Muscle layer of duodenum (tissue), 2 donors: Measurements from ENCODE around the gene GABRB1.
"Not testable (repeated sequence)": the region's sequence is repeated elsewhere in the genome, so short reads cannot be mapped to it uniquely, and the experiment has no call there.

ENCODE experiments used
- H3K27ac ChIP-seq: one replicate; pipeline ENCODE4 v1.7.0; 2013; ENCODE audit warnings: mild to moderate bottlenecking, low read length
- H3K27me3 ChIP-seq: one replicate; pipeline ENCODE4 v1.7.0; 2013; ENCODE audit warnings: low read depth, mild to moderate bottlenecking, control low read depth, low read length
- H3K36me3 ChIP-seq, 2 donors: one replicate each; pipeline ENCODE4 v1.7.0; 2013; ENCODE audit warnings: low read length in 2 of 2, control low read depth in 1 of 2, mild to moderate bottlenecking in 1 of 2; ENCODE audit not compliant: insufficient read depth in 2 of 2, control insufficient read depth in 1 of 2
- H3K4me1 ChIP-seq, 2 donors: one replicate each; pipeline ENCODE4 v1.7.0; 2013; ENCODE audit warnings: low read length in 2 of 2, mild to moderate bottlenecking in 2 of 2, control low read depth in 1 of 2, moderate library complexity in 1 of 2; ENCODE audit not compliant: insufficient read depth in 2 of 2, control insufficient read depth in 1 of 2
- H3K4me3 ChIP-seq, 2 donors: one replicate each; pipeline ENCODE4 v1.7.0; 2013; ENCODE audit warnings: low read length in 2 of 2, low read depth in 1 of 2, mild to moderate bottlenecking in 1 of 2
- H3K9me3 ChIP-seq, 2 donors: one replicate each; pipeline ENCODE4 v1.7.0; 2013; ENCODE audit warnings: low read length in 2 of 2, control low read depth in 1 of 2, mild to moderate bottlenecking in 1 of 2; ENCODE audit not compliant: control insufficient read depth in 1 of 2
- donor health status: healthy.

Gene GABRB1

GRCh38 chr4:47251348-47252135 lies 220.2 kb downstream of the GABRB1 start:
- Histone ChIP-seq H3K4me1 (no peaks in the 10 kb centered on the region), H3K27me3 (no peaks in the 10 kb centered on the region), H3K9me3 (peaks cover 0 to 4% of the 10 kb centered on the region in 2 donors), H3K36me3 (no peaks in the 10 kb centered on the region), H3K4me3 (no peak overlapping the region), H3K27ac (no peak overlapping the region)

- H3K4me3 ChIP-seq: no peak overlapping the region
- H3K36me3 ChIP-seq: no peaks in the 10 kb centered on the region
- H3K27ac ChIP-seq: no peak overlapping the region
- no peaks in the 10 kb centered on the region for H3K9me3 ChIP-seq
- H3K4me1 ChIP-seq: no peaks in the 10 kb centered on the region
- H3K27me3 ChIP-seq: no peaks in the 10 kb centered on the region
Measured at GRCh38 chr4:47263721-47264120, 232.4 kb downstream of the GABRB1 start.

GRCh38 chr4:47270201-47270888 lies 239.0 kb downstream of the GABRB1 start:
- Histone ChIP-seq H3K27ac (no peak overlapping the region), H3K4me1 (no peaks in the 10 kb centered on the region), H3K4me3 (no peak overlapping the region), H3K9me3 (no peaks in the 10 kb centered on the region), H3K27me3 (no peaks in the 10 kb centered on the region), H3K36me3 (no peaks in the 10 kb centered on the region)

GRCh38 chr4:47271291-47271690 lies 239.9 kb downstream of the GABRB1 start:
- Histone ChIP-seq H3K4me3 (no peak overlapping the region), H3K27me3 (no peaks in the 10 kb centered on the region), H3K27ac (no peak overlapping the region), H3K9me3 (no peaks in the 10 kb centered on the region), H3K36me3 (no peaks in the 10 kb centered on the region), H3K4me1 (no peaks in the 10 kb centered on the region)

GRCh38 chr4:47274901-47275300 lies 243.5 kb downstream of the GABRB1 start:
- H3K27me3 ChIP-seq: no peaks in the 10 kb centered on the region
- H3K36me3 ChIP-seq: no peaks in the 10 kb centered on the region
- no peaks in the 10 kb centered on the region for H3K4me1 ChIP-seq
- no peak overlapping the region for H3K27ac ChIP-seq
- H3K9me3 ChIP-seq: no peaks in the 10 kb centered on the region
- no peak overlapping the region for H3K4me3 ChIP-seq

GRCh38 chr4:47275595-47275994 lies 244.2 kb downstream of the GABRB1 start:
- Histone ChIP-seq H3K27ac (no peak overlapping the region), H3K4me3 (no peak overlapping the region), H3K9me3 (no peaks in the 10 kb centered on the region), H3K36me3 (no peaks in the 10 kb centered on the region), H3K4me1 (no peaks in the 10 kb centered on the region), H3K27me3 (no peaks in the 10 kb centered on the region)

GRCh38 chr4:47278631-47279030 lies 247.3 kb downstream of the GABRB1 start:
- Histone ChIP-seq H3K36me3 (no peaks in the 10 kb centered on the region), H3K27ac (no peak overlapping the region), H3K4me3 (no peak overlapping the region), H3K4me1 (no peaks in the 10 kb centered on the region), H3K27me3 (no peaks in the 10 kb centered on the region), H3K9me3 (no peaks in the 10 kb centered on the region)

GRCh38 chr4:47287735-47288134 lies 256.4 kb downstream of the GABRB1 start:
- Histone ChIP-seq H3K4me3 (no peak overlapping the region), H3K9me3 (no peaks in the 10 kb centered on the region), H3K27ac (no peak overlapping the region), H3K27me3 (no peaks in the 10 kb centered on the region), H3K36me3 (no peaks in the 10 kb centered on the region), H3K4me1 (no peaks in the 10 kb centered on the region)

- no peaks in the 10 kb centered on the region for H3K9me3 ChIP-seq
- no peaks in the 10 kb centered on the region for H3K36me3 ChIP-seq
- no peak overlapping the region for H3K27ac ChIP-seq
- H3K4me1 ChIP-seq: no peaks in the 10 kb centered on the region
- no peaks in the 10 kb centered on the region for H3K27me3 ChIP-seq
- no peak overlapping the region for H3K4me3 ChIP-seq
Measured at GRCh38 chr4:47289805-47290204, 258.4 kb downstream of the GABRB1 start.

GRCh38 chr4:47290873-47291272 lies 259.5 kb downstream of the GABRB1 start:
- H3K27me3 ChIP-seq, H3K4me3 ChIP-seq, H3K9me3 ChIP-seq, H3K27ac ChIP-seq, H3K4me1 ChIP-seq, H3K36me3 ChIP-seq: not testable (repeated sequence)

GRCh38 chr4:47309165-47309564 lies 277.8 kb downstream of the GABRB1 start:
- H3K4me3 ChIP-seq: no peak overlapping the region
- H3K36me3 ChIP-seq: no peaks in the 10 kb centered on the region
- no peaks in the 10 kb centered on the region for H3K9me3 ChIP-seq
- no peaks in the 10 kb centered on the region for H3K27me3 ChIP-seq
- H3K27ac ChIP-seq: no peak overlapping the region
- no peaks in the 10 kb centered on the region for H3K4me1 ChIP-seq
